ENCODE measurements around the gene DYRK3.

DNA sequence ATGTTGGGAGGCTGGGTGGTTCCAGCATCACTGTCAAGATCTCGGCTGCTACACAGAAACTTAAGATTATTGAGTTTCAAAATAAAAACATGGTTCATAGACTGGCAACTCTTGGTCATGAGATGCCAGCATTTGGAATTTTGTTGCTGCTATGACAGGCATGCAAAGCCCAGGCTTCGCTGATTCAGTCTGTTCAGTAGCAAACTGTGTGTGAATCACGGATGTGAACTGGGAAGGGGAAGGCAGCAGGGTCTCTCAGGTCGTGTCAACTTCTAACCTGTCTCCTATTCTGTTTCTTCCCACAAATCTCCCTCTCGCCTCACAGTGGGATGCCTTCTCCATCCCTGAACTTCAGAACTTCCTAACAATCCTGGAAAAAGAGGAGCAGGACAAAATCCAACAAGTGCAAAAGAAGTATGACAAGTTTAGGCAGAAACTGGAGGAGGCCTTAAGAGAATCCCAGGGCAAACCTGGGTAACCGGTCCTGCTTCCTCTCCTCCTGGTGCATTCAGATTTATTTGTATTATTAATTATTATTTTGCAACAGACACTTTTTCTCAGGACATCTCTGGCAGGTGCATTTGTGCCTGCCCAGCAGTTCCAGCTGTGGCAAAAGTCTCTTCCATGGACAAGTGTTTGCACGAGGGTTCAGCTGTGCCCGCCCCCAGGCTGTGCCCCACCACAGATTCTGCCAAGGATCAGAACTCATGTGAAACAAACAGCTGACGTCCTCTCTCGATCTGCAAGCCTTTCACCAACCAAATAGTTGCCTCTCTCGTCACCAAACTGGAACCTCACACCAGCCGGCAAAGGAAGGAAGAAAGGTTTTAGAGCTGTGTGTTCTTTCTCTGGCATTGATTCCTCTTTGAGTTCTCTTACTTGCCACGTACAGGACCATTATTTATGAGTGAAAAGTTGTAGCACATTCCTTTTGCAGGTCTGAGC lies 48.6 kb upstream of the DYRK3 start:
- TF ChIP-seq CTCF (IDR thresholded peaks at IDR 0.05) (no peak), POLR2A (IDR thresholded peaks at IDR 0.05) (no peak), EP300 (IDR thresholded peaks at IDR 0.05) (no peak)

All from stomach (tissue), 4 donors.